IPS DF 4.7 (cell line): Measurements from ENCODE around the gene SP9.
"Not testable (repeated sequence)": the region's sequence is repeated elsewhere in the genome, so short reads cannot be mapped to it uniquely, and the experiment has no call there.

Experiments
- DNase-seq: peaks from one replicate; pipeline ENCODE4 v3.0.0-alpha.2; 2013; ENCODE audit warnings: low spot score; ENCODE audit errors: extremely low read depth

SP9 gene

GRCh38 chr2:174344716-174345461, 10.1 kb downstream of the SP9 start:
- DNase-seq, result no peak

- DNase-seq, result no peak
Measured at GRCh38 chr2:174350018-174350417, 15.3 kb downstream of the SP9 start.

GRCh38 chr2:174350593-174351181, 15.9 kb downstream of the SP9 start:
- no peak for DNase-seq

- no peak for DNase-seq
Measured at GRCh38 chr2:174353004-174353403, 18.2 kb downstream of the SP9 start.

- DNase-seq, result no peak
Measured at GRCh38 chr2:174356347-174356746, 21.6 kb downstream of the SP9 start.

- DNase-seq, result not testable (repeated sequence)
Measured at GRCh38 chr2:174359663-174360062, 24.9 kb downstream of the SP9 start.

- no peak for DNase-seq
Measured at GRCh38 chr2:174362949-174363348, 28.2 kb downstream of the SP9 start.

GRCh38 chr2:174363492-174364225, 28.9 kb downstream of the SP9 start:
- not testable (repeated sequence) for DNase-seq

- DNase-seq, result no peak
Measured at GRCh38 chr2:174364628-174365027, 29.9 kb downstream of the SP9 start.

- DNase-seq, result no peak
Measured at GRCh38 chr2:174365571-174365970, 30.8 kb downstream of the SP9 start.

- DNase-seq, result no peak
Measured at GRCh38 chr2:174368691-174369090, 33.9 kb downstream of the SP9 start.

- no peak for DNase-seq
Measured at GRCh38 chr2:174376967-174377366, 42.2 kb downstream of the SP9 start.

- no peak for DNase-seq
Measured at GRCh38 chr2:174383796-174384195, 49.0 kb downstream of the SP9 start.

- no peak for DNase-seq
Measured at GRCh38 chr2:174385201-174385600, 50.4 kb downstream of the SP9 start.
